Thoracic aorta (tissue), 2 donors: Measurements from ENCODE around the gene PHACTR4. TPM values are rescaled to one million over a fixed set of nuclear protein-coding genes. Genes with fewer than 3 reads are reported as not detected.
"Not testable (repeated sequence)": the region's sequence is repeated elsewhere in the genome, so short reads cannot be mapped to it uniquely, and the experiment has no call there.

Experiments used
- ATAC-seq: fragments of 150-250 bp; one replicate; pipeline ENCODE4 v1.8.0; 2017; ENCODE audit warnings: low read depth; ENCODE audit not compliant: insufficient number of reproducible peaks, low FRiP score
- DNase-seq: peaks from one replicate; pipeline ENCODE4 v3.0.0-alpha.2; 2020; ENCODE audit warnings: low spot score
- H3K27ac ChIP-seq, 2 donors: fragments of 200-600 bp; sonication (generic); 1 replicate in 1 of 2; 2 replicates in 1 of 2; pipeline ENCODE4 v1.5.1; 2016; ENCODE audit warnings: mild to moderate bottlenecking in 2 of 2, moderate library complexity in 2 of 2
- H3K27me3 ChIP-seq: fragments of 200-600 bp; sonication (generic); replicated peaks from 2 replicates; pipeline ENCODE4 v1.6.0; 2016; ENCODE audit warnings: mild to moderate bottlenecking; ENCODE audit not compliant: insufficient read depth
- H3K36me3 ChIP-seq: fragments of 200-600 bp; sonication (generic); one replicate; pipeline ENCODE4 v1.5.1; 2016
- H3K4me1 ChIP-seq, 2 donors: fragments of 200-600 bp; sonication (generic); 1 replicate in 1 of 2; 2 replicates in 1 of 2; pipeline versions ENCODE4 v1.5.1 to v1.6.0; 2016; ENCODE audit warnings: low read depth in 2 of 2, mild to moderate bottlenecking in 1 of 2; ENCODE audit not compliant: control insufficient read depth in 1 of 2
- H3K4me3 ChIP-seq: fragments of 200-600 bp; sonication (generic); 2 replicates; pipeline ENCODE4 v1.5.1; 2016; ENCODE audit warnings: mild to moderate bottlenecking
- H3K9me3 ChIP-seq: fragments of 200-600 bp; sonication (generic); 2 replicates; pipeline ENCODE4 v1.5.1; 2016
- total RNA-seq, 2 donors: library from RNA; depleted of rRNA; stranded (reverse); fragments of >200 nt; gene quantifications; one replicate each; pipeline versions ENCODE4 v1.1.0 to v1.2.3, GENCODE V29; 2016
- TF ChIP-seq, protein P1 (sequence below): fragments of 200-600 bp; sonication (generic); IDR thresholded peaks from one replicate; pipeline ENCODE4 v1.5.1; 2019; ENCODE audit warnings: antibody characterized with exemption

PHACTR4 gene
- total RNA-seq, 2 donors from 2014 or later = 17.6 to 30.8 TPM

GRCh38 chr1:28518745-28519341 is 149.3 kb downstream of the PHACTR4 start:
- H3K27ac ChIP-seq = no peak overlapping the region
- peaks cover 2% of the 10 kb centered on the region for H3K36me3 ChIP-seq
- peaks cover 8 to 14% of the 10 kb centered on the region in 2 donors for H3K4me1 ChIP-seq
- no peaks in the 10 kb centered on the region for H3K27me3 ChIP-seq
- no peak for DNase-seq
- H3K9me3 ChIP-seq = no peaks in the 10 kb centered on the region
- peak overlapping the region; percentile 77 for H3K4me3 ChIP-seq
- TF ChIP-seq, protein P1, sequence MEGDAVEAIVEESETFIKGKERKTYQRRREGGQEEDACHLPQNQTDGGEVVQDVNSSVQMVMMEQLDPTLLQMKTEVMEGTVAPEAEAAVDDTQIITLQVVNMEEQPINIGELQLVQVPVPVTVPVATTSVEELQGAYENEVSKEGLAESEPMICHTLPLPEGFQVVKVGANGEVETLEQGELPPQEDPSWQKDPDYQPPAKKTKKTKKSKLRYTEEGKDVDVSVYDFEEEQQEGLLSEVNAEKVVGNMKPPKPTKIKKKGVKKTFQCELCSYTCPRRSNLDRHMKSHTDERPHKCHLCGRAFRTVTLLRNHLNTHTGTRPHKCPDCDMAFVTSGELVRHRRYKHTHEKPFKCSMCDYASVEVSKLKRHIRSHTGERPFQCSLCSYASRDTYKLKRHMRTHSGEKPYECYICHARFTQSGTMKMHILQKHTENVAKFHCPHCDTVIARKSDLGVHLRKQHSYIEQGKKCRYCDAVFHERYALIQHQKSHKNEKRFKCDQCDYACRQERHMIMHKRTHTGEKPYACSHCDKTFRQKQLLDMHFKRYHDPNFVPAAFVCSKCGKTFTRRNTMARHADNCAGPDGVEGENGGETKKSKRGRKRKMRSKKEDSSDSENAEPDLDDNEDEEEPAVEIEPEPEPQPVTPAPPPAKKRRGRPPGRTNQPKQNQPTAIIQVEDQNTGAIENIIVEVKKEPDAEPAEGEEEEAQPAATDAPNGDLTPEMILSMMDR = no peak
- ATAC-seq = no peak

GRCh38 chr1:28519946-28520725 is 150.6 kb downstream of the PHACTR4 start:
- DNase-seq (no peak), ATAC-seq (no peak)
- no peak overlapping the region for H3K27ac ChIP-seq
- TF ChIP-seq, protein P1 = no peak
- no peaks in the 10 kb centered on the region for H3K9me3 ChIP-seq
- H3K36me3 ChIP-seq = no peaks in the 10 kb centered on the region
- H3K4me3 ChIP-seq = no peak overlapping the region
- H3K4me1 ChIP-seq = peaks cover 8 to 14% of the 10 kb centered on the region in 2 donors
- no peaks in the 10 kb centered on the region for H3K27me3 ChIP-seq

- ATAC-seq = not testable (repeated sequence)
These were observed 151.3 kb downstream of the PHACTR4 start for GRCh38 chr1:28520796-28521195.

DNA sequence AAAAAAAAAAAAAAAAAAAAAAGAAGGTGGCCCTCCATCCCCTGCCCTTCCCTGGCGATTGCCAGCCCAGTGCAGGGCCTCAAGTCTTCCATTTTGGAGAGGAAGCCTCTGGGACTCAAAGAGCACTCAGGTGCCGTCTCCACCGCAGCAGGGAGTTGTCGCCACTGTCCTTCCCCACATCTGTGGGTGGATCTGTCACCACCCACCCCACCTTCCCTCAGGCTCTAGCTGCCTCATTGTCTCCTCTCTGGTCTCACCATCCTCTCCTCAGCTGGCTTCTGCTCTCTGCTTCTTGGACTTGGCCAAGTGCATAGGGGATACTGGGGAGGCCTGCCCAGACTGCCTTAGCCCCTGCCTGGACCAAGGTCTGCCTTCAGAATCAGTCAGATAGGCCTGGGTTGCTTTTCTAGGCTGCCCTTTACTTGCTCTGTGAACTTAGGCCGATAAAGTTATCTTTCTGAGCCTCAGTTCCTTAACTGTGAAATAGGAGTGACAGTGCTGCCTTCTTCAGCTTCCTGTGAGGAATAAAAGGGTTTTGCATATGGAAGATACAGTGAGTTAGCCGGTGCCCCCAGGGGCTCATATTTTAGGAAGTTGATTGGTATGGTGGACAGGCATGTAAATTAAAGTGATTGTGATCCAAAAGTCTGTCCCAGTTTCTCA is 152.1 kb downstream of the PHACTR4 start:
- TF ChIP-seq, protein P1 = no peak
- Histone ChIP-seq H3K36me3 (no peaks in the 10 kb centered on the region), H3K4me3 (no peak overlapping the region), H3K27ac (no peak overlapping the region), H3K4me1 (peaks cover 8 to 14% of the 10 kb centered on the region in 2 donors), H3K27me3 (no peaks in the 10 kb centered on the region), H3K9me3 (no peaks in the 10 kb centered on the region)
- DNase-seq (no peak), ATAC-seq (no peak)

More at GRCh38 chr1:28520796-28521195, 151.3 kb downstream of the PHACTR4 start:
- DNase-seq, H3K27ac ChIP-seq, H3K27me3 ChIP-seq, H3K36me3 ChIP-seq, H3K4me3 ChIP-seq, H3K9me3 ChIP-seq: not testable (repeated sequence)
- H3K4me1 ChIP-seq = peaks cover 8 to 14% of the 10 kb centered on the region in 2 donors

DNA sequence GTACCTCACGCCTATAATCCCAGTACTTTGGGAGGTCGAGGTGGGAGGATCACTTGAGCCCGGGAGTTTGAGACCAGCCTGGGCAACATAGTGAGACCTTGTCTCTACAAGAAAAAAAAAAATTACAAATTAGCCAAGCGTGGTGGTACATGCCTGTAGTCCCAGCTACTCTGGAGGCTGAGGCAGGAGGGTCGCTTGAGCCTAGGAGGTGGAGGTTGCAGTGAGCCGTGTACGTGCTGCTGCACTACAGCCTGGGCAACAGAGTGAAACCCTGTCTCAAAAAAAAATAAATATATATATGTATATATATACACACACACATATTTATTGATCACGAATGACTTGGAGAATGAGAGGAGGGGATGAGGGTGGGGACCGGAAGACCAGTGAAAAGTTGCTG is 153.0 kb downstream of the PHACTR4 start:
- not testable (repeated sequence) for DNase-seq, H3K27ac ChIP-seq, ATAC-seq, H3K36me3 ChIP-seq, H3K27me3 ChIP-seq, H3K4me3 ChIP-seq, H3K9me3 ChIP-seq
- H3K4me1 ChIP-seq = peaks cover 8 to 12% of the 10 kb centered on the region in 2 donors

DNA sequence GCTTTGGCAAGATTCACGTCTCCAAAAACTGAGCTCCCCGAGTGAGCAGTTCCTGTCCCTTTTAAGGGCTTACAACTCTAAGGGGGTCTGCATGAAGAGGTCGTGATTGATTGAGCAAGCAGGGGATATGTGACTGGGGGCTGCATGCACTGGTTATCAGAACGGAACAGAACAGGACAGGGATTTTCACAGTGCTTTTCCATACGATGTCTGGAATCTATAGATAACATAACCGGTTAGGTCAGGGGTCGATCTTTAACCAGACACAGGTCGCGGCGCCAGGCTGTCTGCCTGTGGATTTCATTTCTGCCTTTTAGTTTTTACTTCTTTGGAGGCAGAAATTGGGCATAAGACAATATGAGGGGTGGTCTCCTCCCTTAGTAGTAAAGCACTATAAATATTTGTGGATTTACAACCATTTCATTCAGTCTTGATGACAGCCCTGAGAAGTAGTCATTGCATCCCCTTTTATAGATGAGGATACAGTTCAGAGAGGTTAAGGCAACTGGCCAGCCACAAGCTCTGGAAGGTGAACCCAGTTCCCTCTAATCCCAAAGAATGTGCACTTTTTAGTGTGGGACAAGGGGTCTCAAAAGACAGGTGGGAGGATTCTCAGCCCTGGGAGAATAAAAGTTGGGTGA is 155.6 kb downstream of the PHACTR4 start:
- H3K4me3 ChIP-seq, H3K9me3 ChIP-seq, H3K27ac ChIP-seq, H3K36me3 ChIP-seq, ATAC-seq, DNase-seq, H3K4me1 ChIP-seq, H3K27me3 ChIP-seq: not testable (repeated sequence)
